GM21717 (cell line): ENCODE results near the gene ABT1.
"Not testable (repeated sequence)": the region's sequence is repeated elsewhere in the genome, so short reads cannot be mapped to it uniquely, and the experiment has no call there.

ENCODE experiments used
- ATAC-seq: cut with Tn5 transposase; IDR thresholded peaks from one replicate; pipeline ENCODE4 v1.9.1; 2021; ENCODE audit warnings: mild to moderate bottlenecking, moderate library complexity; ENCODE audit not compliant: unreplicated experiment

The ABT1 gene

GRCh38 chr6:26596579-26597388 lies at the start of gene ABT1:
ABT1 (plus strand) TSS chr6:26596953; CDS start chr6:26596983, 30 bp downstream.
- peak; percentile 76 for ATAC-seq

DNA sequence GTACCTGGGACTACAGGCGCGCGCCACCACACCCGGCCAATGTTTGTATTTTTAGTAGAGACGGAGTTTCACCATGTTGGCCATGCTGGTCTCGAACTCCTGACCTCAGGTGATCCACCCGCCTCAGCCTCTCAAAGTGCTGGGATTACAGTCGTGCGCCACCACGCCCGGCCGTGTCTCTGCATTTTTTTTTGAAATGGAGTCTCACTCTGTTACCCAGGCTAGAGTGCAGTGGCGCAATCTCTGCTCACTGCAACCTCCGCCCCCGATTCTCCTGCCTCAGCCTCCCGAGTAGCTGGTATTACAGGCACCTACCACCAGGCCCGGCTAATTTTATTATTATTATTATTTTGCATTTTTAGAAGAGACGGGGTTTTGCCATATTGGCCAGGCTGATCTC lies 49.4 kb upstream of the ABT1 start:
- not testable (repeated sequence) for ATAC-seq

DNA sequence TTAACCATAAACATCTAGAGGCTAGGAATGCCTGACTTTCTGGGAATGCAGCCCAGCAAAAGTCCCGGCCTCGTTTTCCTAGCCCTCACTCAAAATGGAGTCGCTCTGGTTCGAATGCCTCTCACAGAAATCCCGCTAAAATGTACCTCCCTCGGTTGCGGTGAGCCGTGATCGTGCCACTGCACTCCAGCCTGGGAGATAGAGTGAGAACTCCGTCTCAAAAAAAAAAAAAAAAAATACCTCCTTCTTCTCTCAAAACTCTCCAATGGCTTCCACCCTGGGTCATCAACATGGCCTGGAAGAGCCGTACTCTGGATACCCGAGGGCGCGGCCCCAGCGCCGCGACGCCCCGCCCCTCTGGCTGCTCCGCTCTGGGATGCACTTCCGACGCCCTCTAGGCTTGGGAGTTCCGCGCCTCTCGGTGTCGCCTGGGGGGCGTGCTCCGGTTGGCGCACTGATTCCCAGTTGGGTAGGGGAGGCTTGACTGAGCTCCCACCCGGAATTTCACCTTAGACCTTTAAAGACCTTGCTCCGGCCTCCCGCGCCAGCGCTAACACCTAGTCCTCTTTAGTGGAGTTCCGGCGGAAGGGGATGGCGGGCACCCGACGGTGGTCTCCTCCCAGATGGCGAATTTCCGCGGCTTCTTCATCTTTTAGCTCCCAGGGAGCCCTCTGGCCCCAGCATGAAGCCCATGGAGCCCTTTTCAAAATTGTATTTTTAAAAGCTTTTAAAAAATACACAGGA lies 46.3 kb upstream of the ABT1 start:
- no peak for ATAC-seq

- no peak for ATAC-seq
Measured at GRCh38 chr6:26552205-26552604, 44.5 kb upstream of the ABT1 start.

GRCh38 chr6:26552640-26553188 lies 44.0 kb upstream of the ABT1 start:
- no peak for ATAC-seq

DNA sequence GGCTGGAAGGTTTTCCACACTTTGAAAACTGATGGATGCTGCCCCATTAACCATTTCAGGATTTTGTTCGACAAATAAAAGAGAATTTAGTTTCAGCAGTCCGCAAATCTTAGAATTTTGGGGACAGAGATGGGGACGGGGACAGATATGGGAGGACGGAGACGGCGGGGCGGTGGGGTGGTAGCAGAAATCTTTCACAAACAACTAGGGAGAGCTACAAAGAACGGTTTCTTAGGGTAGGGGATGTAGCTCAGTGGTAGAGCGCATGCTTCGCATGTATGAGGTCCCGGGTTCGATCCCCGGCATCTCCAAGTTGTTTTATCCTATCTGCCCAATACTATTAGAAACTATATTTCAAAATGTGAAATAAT lies 43.5 kb upstream of the ABT1 start:
- ATAC-seq, result no peak

DNA sequence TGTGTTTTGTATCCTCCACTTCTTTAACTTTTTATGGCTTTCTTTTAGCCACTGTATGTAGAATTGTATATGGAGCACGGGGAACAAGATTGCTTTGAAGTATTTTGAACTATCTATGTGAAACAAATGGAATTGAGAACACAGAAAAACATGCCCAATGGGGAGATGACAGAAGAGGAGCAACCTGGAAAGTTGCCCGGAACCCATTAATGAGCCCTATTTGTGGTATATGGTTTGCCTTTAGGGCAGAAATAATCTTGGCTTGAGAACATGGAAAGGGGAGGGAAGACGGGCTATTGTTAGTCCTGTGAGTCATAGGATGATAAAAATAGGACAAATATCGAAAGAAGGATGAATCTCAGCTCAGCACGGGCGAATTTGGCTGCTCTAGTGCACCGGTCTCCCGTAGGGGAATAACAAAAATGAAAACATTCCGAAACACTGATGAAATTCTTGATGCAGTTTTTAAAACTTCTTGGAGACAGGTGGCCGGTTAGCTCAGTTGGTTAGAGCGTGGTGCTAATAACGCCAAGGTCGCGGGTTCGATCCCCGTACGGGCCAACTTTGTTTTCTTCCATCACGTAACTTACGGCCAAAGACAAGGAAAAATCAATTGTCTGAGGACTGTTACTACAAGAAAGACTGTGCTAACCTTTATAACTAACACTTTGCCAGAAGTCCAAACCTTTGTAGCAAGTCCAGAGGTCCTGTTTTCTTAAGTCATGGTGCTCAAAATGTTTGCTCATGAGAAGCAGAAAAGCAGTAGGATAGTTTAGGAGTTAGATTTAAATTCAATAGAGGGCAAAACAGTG lies 42.9 kb upstream of the ABT1 start:
- ATAC-seq, result peak; percentile 46

DNA sequence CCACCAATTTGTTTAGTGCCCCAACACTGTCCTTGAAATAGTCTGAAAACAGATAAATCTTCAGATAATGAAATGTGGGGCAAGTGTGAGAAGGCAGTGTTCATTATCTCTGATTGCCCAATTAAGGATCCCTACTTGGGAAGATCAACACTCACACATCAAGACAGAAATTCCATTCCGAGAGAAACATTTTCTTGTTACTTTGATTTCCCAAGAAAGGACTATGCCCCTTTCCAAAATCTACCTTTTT lies 42.4 kb upstream of the ABT1 start:
- ATAC-seq, result no peak

DNA sequence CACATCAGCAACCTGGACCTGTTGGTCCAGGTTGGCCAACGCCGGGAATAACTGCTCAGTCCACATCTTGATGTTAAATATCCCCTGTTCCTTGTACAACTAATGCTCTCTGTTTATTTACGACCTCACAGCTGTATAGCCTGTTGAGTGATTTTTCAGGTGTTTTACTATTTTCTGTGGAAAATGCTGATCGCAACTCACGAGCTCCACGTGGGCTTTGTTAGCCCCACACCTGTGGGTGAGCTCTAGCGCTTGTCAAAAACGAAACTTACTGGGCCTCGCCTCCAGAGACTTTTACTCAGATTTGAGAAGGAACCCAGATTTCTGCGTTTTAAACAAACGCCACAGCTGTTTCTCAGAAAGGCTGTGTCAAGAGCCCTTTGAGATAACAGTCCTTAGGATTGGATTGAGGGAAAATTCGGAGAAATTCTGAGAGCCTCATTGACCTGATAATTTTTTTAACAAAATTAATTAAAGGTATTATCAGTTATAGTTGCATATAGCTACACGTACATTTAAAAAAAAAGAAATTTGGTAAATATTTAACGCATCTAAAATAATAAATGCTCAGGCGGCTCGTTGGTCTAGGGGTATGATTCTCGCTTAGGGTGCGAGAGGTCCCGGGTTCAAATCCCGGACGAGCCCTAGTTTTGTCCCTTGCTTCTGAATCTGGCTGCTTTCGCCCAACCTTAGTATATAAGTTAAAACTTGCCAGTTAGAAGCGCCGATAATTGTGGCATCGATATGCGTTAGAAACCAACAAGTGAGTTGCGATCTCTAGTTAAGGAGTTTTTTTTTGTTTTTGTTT lies 41.9 kb upstream of the ABT1 start:
- ATAC-seq, result peak; percentile 28

DNA sequence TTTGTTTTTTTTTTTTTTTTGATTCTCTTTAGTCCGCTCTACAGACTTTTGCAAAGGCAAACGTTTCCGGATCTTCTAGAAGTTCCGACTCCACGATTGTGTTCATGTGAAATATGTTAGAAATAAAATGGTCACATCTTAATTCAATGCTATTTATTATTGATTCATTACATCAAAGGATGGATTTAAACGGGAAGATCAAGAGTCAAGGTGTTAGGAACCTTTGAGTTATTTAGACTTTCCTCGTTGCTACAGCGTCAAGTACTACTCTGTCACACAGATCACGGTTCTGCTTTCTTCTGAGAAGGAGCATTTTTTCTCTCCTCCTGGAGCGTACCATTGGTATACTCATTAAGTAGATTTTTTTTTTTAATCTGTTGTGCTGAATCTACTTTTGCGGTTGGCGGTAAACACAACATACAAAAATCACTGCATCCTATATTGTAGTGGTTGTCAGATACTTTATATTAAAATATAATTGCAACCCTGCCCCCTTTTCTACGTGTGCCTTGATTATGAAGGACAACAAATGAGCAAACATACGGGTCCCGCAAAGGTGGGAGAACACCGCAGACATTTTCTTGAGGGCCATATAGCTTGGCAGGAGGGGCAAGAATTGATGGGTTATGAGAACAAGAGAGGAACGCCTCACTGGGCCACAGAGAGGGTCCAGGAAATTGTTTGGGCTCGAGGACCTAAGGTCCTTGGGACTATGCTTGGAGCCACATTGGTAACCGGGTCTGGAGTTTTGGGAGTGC lies 41.1 kb upstream of the ABT1 start:
- ATAC-seq, result no peak

GRCh38 chr6:26556263-26557070 lies 40.3 kb upstream of the ABT1 start:
- ATAC-seq, result no peak

DNA sequence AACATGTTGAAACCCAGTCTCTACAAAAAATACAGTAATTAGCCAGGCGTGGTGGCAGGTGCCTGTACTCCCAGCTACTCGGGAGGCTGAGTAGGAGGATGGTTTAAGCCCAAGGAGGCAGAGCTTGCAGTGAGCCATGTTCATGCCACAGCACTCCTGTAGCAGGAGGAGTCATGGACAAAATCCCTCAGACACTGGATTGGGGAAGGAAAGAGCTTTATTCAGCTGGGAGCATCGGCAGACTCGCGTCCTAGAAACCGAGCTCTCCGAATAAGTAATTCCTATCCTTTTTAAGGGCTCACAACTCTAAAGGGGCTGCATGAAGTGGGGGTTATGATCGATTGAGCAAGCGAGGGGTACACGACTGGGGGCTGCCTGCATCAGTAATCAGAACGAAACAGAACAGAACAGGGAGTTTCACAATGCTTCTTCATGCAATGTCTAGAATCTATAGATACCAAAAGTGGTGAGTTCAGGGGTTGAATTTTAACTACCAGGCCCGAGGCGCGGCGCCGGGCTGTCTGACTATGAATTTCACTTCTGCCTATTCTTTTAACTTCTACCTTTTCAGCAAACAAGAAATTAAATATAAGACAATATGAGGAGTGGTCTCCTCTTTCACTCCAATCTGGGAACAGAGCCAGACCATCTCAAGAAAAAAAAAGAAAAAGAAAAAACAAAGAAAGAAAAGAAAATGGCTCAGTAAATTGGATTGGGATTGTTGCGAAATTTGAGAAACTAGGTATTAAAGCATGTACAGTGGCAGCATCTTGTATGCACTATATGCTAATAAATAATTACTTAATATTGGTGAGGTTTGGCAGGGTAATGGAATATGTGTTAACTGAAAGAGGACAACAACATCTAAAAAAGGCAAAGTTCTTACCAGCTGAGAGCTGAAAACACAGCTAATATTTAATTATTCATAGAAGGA lies 35.0 kb upstream of the ABT1 start:
- no peak for ATAC-seq

- no peak for ATAC-seq
Measured at GRCh38 chr6:26563488-26563887, 33.3 kb upstream of the ABT1 start.

DNA sequence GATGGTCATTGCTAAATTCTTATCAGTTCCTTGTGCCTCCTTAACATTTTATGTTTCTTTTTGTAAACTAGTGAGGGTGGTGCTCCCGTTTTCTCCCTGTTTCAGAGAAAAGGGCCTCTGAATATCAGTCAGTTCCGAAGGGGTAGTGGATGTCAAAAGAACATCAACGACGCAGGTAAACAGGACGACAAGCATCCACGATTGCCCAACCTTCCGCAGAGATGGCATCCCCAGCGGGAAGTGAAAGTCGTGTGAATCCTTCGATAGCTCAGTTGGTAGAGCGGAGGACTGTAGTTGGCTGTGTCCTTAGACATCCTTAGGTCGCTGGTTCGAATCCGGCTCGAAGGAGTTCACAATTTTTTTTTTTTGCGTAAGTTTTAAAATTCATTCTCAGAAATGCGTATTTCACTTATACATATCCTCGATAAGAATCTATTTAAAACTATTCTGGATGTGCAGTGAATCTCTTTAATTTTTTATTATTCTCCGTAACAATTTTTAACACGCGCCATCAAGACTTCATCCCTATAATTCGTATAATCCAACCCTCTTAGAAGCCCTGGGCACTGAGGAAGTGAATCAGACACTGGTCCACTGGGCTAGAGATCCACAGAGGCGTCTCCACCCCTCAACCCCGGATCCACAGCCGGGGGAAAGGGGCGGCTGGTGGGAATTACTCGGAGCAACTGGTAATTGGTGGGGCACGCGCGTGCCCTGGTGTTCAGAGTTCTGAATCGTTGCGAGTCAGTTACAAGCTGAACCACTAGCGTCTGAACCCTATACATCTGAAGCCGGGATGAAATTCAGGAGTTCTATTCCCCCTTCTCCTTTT lies 27.9 kb upstream of the ABT1 start:
- ATAC-seq, result peak; percentile 72

GRCh38 chr6:26569433-26569764 lies 27.4 kb upstream of the ABT1 start:
- ATAC-seq, result no peak

DNA sequence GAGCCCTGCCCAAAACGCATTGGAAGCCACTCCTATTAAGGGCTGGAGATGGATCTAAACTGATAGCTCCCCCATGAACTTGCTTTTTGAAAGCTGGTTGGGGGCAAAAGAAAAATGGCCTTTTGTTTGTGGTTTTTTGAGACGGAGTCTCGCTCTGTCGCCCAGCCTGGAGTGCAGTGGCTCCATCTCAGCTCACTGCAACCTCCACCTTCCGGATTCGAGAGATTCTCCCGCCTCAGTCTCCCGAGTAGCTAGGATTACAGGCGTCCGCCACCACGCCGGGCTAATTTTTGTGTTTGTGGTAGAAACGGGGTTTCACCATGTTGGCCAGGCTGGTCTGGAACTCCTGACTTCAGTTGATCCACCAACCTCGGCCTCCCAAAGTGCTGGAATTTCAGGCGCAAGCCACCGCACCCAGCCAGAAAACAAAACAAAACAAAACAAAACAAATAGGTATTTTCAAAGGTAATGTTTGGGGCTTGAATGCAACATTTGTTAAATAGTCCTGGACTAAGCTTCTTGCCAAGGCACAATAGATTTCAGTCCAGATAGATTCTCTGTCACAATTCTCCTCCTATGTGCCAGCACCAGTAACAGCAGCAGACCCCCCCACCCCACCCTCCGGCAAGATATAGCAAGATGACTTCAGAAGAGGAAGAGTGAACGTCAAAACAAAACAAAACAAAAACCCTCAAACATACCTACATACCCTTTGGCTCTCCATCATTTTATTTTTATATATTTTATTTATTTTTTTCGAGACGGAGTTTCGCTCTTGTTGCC lies 26.5 kb upstream of the ABT1 start:
- ATAC-seq, result no peak
